Choroid plexus epithelial cell (primary cell): ENCODE measurements around the gene OXER1.
"Not testable (repeated sequence)": the region's sequence is repeated elsewhere in the genome, so short reads cannot be mapped to it uniquely, and the experiment has no call there.

ENCODE experiments used
- DNase-seq: peaks from one replicate; pipeline ENCODE4 v3.0.0-alpha.2; 2010; ENCODE audit warnings: low read depth
- H3K4me3 ChIP-seq: 2 replicates; pipeline ENCODE4 v1.5.1; 2011; ENCODE audit warnings: low read depth, mild to moderate bottlenecking, control low read depth, low read length, moderate library complexity
- CTCF ChIP-seq: conservative IDR thresholded peaks from 2 replicates; pipeline ENCODE4 v1.5.1; 2011; ENCODE audit warnings: low read depth, mild to moderate bottlenecking, control low read depth, inconsistent platforms, low read length, moderate library complexity

Gene OXER1

DNA sequence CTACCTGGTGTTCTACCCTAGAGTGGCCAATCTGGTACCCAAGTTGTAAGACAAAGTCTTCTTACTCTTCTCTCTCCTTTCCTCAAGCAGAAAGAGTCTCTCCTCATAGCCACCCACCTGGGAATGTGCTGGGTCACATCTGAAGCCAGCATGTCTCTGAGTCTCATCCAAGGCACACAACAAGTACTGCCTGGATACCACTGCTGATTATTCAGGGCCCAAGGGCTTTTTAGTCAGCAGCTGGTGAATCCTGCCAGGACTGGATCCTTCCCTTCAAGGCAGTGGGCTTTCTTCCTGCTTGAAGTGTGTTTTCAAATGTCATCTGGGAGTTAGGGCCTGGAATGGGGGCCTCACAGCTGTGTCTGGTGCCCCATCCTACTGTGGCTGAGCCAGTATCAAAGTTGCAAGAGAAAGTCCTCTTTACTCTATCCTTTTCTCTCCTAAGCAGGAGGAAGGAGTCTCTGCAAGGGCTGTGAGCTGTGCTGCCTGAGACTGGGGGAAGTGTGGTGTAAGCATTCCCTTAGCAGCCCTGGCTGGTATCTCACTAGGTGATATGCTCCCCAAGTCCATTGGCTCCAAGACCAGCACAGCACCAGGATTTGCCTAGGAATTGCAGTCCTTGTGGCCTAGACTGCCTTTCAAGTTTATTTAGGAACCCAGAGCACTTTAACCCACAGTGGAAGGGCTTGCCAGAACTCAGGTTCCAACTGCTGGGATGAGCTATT is 27.2 kb downstream of the OXER1 start:
- H3K4me3 ChIP-seq: no peak overlapping the region
- no peak for TF ChIP-seq CTCF
- no peak for DNase-seq

GRCh38 chr2:42733852-42734251 is 30.1 kb downstream of the OXER1 start:
- H3K4me3 ChIP-seq: no peak overlapping the region
- no peak for TF ChIP-seq CTCF
- DNase-seq: no peak

DNA sequence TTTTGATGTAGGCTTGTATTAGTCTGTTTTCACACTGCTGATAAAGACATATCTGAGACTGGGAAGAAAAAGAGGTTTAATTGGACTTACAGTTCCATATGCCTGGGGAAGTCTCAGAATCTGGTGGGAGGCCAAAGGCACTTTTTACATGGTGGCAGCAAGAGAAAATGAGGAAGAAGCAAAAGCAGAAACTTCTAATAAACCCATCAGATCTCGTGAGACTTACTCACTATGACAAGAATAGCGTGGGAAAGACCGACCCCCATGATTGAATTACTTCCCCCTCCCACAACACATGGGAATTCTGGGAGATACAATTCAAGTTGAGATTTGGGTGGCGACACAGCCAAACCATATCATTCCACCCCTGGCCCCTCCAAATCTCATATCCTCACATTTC is 32.6 kb downstream of the OXER1 start:
- DNase-seq, H3K4me3 ChIP-seq: not testable (repeated sequence)

- TF ChIP-seq CTCF: no peak
- no peak for DNase-seq
- no peak overlapping the region for H3K4me3 ChIP-seq
Measured at GRCh38 chr2:42726680-42727079, 37.3 kb downstream of the OXER1 start.

GRCh38 chr2:42725657-42726056 is 38.3 kb downstream of the OXER1 start:
- no peak overlapping the region for H3K4me3 ChIP-seq
- DNase-seq: no peak
- TF ChIP-seq CTCF: no peak

GRCh38 chr2:42724886-42725285 is 39.0 kb downstream of the OXER1 start:
- DNase-seq: no peak
- TF ChIP-seq CTCF: no peak
- no peak overlapping the region for H3K4me3 ChIP-seq

- no peak for DNase-seq
- H3K4me3 ChIP-seq: no peak overlapping the region
- TF ChIP-seq CTCF: no peak
Measured at GRCh38 chr2:42723465-42723864, 40.5 kb downstream of the OXER1 start.
